Lower leg skin (tissue), 4 donors: ENCODE data around the gene EBI3. TPM values are rescaled to one million over a fixed set of nuclear protein-coding genes. Genes with fewer than 3 reads are reported as not detected.

Experiments used
- DNase-seq, 2 donors: peaks; one replicate each; pipeline ENCODE4 v3.0.0-alpha.2; 2019; ENCODE audit warnings: low spot score in 2 of 2
- H3K4me3 ChIP-seq: fragments of 200-600 bp; sonication (generic); 2 replicates; pipeline ENCODE4 v1.5.1; 2017; ENCODE audit warnings: mild to moderate bottlenecking, low read depth; ENCODE audit not compliant: poor library complexity, severe bottlenecking
- POLR2A ChIP-seq, 2 donors: fragments of 450-650 bp; IDR thresholded peaks; one replicate each; pipeline ENCODE4 v1.6.1; 2016 to 2017; ENCODE audit warnings: antibody characterized with exemption in 2 of 2, mild to moderate bottlenecking in 1 of 2, moderate library complexity in 1 of 2
- WGBS, 2 donors: methylation state at CpG; one replicate each; pipeline ENCODE4 v1.1.5; 2018; 5-methylcytosine and 5-hydroxymethylcytosine counted together
- intact Hi-C: fragments of 100-400 bp; cut with DNase I; formaldehyde crosslinking; loops from one replicate; pipeline ENCODE4 v1.15.0; 2023; ENCODE audit warnings: low total_unique reads
- total RNA-seq, 4 donors: library from RNA; depleted of rRNA; stranded (reverse); fragments of >200 nt; gene quantifications; one replicate each; pipeline ENCODE4 v1.1.0, GENCODE V29; 2016
- TF ChIP-seq, protein P1 (sequence below), 3 donors: fragments of 450-650 bp; IDR thresholded peaks; one replicate each; pipeline ENCODE4 v1.5.1; 2016; ENCODE audit warnings: antibody characterized with exemption in 3 of 3, mild to moderate bottlenecking in 3 of 3, moderate library complexity in 2 of 3

The EBI3 gene
- total RNA-seq, 4 donors from 2014 or later: 2.2 TPM; not detected in 3

DNA sequence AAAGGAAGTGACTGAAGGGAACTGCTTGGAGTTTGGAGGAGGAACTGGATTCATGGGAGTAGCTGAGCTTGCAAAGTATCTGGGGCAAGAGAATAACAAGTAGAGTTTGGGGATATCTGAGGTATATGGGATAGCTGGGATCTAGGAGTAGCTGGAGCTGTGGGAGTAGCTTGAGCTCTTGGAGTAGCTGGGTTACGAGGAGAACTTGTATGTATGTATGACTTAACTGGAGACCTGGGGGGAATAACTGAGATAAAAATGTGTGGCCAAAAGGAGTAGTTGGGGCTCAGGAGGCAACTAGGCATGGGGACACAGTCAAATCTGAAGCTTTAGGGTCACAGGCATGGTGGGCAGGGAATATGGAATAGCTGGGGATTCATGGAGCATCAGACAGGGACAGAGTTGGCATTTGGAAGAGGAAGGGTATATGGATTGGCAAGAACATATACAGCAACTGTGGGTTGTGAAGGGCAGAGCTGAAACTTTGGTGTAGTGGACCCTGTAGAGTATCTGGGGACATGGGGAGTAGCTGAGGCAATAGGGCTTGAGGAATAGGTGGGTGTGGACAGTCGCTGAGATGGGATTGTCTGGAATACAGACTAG is 28.3 kb upstream of the EBI3 start:
- no peak overlapping the region for H3K4me3 ChIP-seq
- intact Hi-C loops: loop anchor here (10.0 kb wide), 1 partner anchor 56 kb away; no protein-coding TSS in a partner anchor
- no peak for DNase-seq
- 63 to 84% methylated on average over 2 of the region's 2 CpGs for WGBS, 2 donors
- TF ChIP-seq POLR2A (IDR thresholded peaks at IDR 0.05): no peak
- TF ChIP-seq, protein P1, sequence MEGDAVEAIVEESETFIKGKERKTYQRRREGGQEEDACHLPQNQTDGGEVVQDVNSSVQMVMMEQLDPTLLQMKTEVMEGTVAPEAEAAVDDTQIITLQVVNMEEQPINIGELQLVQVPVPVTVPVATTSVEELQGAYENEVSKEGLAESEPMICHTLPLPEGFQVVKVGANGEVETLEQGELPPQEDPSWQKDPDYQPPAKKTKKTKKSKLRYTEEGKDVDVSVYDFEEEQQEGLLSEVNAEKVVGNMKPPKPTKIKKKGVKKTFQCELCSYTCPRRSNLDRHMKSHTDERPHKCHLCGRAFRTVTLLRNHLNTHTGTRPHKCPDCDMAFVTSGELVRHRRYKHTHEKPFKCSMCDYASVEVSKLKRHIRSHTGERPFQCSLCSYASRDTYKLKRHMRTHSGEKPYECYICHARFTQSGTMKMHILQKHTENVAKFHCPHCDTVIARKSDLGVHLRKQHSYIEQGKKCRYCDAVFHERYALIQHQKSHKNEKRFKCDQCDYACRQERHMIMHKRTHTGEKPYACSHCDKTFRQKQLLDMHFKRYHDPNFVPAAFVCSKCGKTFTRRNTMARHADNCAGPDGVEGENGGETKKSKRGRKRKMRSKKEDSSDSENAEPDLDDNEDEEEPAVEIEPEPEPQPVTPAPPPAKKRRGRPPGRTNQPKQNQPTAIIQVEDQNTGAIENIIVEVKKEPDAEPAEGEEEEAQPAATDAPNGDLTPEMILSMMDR (IDR thresholded peaks at IDR 0.05): no peak

- H3K4me3 ChIP-seq: no peak overlapping the region
- WGBS, 2 donors: 86 to 89% methylated on average over 4 of the region's 4 CpGs
- TF ChIP-seq POLR2A (IDR thresholded peaks at IDR 0.05): no peak
- TF ChIP-seq, protein P1 (IDR thresholded peaks at IDR 0.05): no peak
- DNase-seq: no peak
- intact Hi-C loops: loop anchor here (10.0 kb wide), 1 partner anchor 57 kb away; no protein-coding TSS in a partner anchor
Observed at GRCh38 chr19:4201798-4202197, 27.5 kb upstream of the EBI3 start.

- DNase-seq: no peak
- 80 to 83% methylated on average over 10 of the region's 10 CpGs for WGBS, 2 donors
- TF ChIP-seq POLR2A (IDR thresholded peaks at IDR 0.05): no peak
- TF ChIP-seq, protein P1 (IDR thresholded peaks at IDR 0.05): no peak
- intact Hi-C loops: loop anchor here (10.0 kb wide), 1 partner anchor 62 kb away; no protein-coding TSS in a partner anchor
- H3K4me3 ChIP-seq: no peak overlapping the region
Observed at GRCh38 chr19:4206818-4207484, 22.4 kb upstream of the EBI3 start.

DNA sequence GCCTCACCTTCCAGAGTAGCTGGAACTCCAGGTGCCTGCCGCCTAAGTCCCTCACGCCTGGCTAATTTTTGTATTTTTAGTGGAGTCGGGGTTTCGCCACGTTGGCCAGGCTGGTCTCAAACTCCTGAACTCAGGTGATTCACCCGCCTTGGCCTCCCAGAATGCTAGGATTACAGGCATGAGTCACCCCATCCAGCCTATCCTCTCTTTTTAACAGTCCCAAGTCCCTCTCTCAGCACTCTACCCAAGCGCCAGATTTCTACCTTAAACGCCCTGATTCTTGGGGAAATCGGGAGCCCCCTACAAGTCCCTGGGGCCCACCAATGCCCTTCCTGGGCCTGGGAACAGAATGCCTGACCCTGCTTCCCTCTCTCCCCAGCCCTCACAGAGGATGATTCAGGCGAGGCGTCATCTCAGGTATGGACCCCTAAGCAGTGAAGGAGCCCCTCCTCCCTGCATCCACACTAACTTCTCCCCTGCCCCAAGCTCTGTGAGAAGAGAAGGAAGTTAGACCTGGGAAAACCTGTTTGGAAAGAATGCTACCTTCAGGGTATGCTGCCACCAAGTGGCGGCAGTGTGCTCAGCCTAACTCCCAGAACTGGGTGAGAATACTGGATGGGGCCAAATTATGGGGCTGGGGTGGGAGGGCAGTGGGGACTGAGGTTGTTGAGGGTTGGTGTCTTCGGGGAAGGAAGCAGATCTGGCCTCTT is 20.8 kb upstream of the EBI3 start:
- 61 to 67% methylated on average over 13 of the region's 13 CpGs for WGBS, 2 donors
- intact Hi-C loops: loop anchor here (10.0 kb wide), 1 partner anchor 64 kb away; no protein-coding TSS in a partner anchor

DNA sequence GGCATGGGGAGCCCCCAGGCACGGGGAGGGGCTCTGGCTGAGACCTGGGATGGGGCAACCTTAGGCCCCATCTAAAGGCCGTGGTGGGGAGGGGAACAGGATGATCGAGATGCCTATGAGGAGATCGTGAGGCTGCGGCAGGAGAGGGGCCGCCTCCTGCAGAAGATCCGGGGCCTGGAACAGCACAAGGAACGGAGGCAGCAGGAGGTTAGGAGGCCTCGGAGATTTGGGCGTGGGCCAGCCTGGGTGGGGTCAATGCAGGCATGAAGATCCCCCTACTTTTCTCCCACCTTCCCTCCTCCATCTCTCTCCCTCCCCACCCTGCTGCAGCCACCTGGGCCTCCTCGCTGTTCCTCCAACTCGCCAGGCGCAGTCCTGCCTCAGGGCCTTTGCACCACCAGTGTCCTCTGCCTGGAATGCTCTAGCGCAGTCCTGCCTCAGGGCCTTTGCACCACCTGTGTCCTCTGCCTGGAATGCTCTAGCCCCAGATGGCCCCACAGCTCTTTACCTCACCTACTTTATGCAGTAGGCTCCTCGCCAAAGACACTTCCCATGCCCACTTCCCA is 19.1 kb upstream of the EBI3 start:
- WGBS, 2 donors: 66 to 67% methylated on average over 15 of the region's 15 CpGs
- no peak for DNase-seq
- no peak overlapping the region for H3K4me3 ChIP-seq
- TF ChIP-seq, protein P1 (IDR thresholded peaks at IDR 0.05): no peak
- no peak for TF ChIP-seq POLR2A (IDR thresholded peaks at IDR 0.05)
- intact Hi-C loops: no loop called here

More for the DNA sequence above, 20.8 kb upstream of the EBI3 start:
- no peak overlapping the region for H3K4me3 ChIP-seq
- no peak for TF ChIP-seq POLR2A (IDR thresholded peaks at IDR 0.05)
- TF ChIP-seq, protein P1 (IDR thresholded peaks at IDR 0.05): no peak
- no peak for DNase-seq
